GM18909 (cell line): ENCODE results near the gene KIAA1671.

Experiments
- ATAC-seq: cut with Tn5 transposase; IDR thresholded peaks from one replicate; pipeline ENCODE4 v1.9.1; 2021; ENCODE audit warnings: mild to moderate bottlenecking; ENCODE audit not compliant: unreplicated experiment, poor library complexity

KIAA1671 gene

GRCh38 chr22:25130462-25130861, 177.9 kb downstream of the KIAA1671 start:
- no peak for ATAC-seq

GRCh38 chr22:25131198-25131887, 178.8 kb downstream of the KIAA1671 start:
- no peak for ATAC-seq

- no peak for ATAC-seq
Measured at GRCh38 chr22:25134028-25134427, 181.5 kb downstream of the KIAA1671 start.

- ATAC-seq: no peak
Measured at GRCh38 chr22:25134451-25134850, 181.9 kb downstream of the KIAA1671 start.

GRCh38 chr22:25136953-25137576, 184.5 kb downstream of the KIAA1671 start:
- ATAC-seq: no peak

GRCh38 chr22:25137577-25138525, 185.3 kb downstream of the KIAA1671 start:
- ATAC-seq: no peak

GRCh38 chr22:25139062-25139461, 186.5 kb downstream of the KIAA1671 start:
- no peak for ATAC-seq

- no peak for ATAC-seq
Measured at GRCh38 chr22:25142102-25142501, 189.6 kb downstream of the KIAA1671 start.

- ATAC-seq: no peak
Measured at GRCh38 chr22:25143156-25144076, 190.9 kb downstream of the KIAA1671 start.

GRCh38 chr22:25144522-25144921, 192.0 kb downstream of the KIAA1671 start:
- no peak for ATAC-seq

GRCh38 chr22:25146307-25146706, 193.8 kb downstream of the KIAA1671 start:
- ATAC-seq: no peak

- ATAC-seq: no peak
Measured at GRCh38 chr22:25146906-25147641, 194.6 kb downstream of the KIAA1671 start.

- ATAC-seq: no peak
Measured at GRCh38 chr22:25147642-25147928, 195.1 kb downstream of the KIAA1671 start.

GRCh38 chr22:25148149-25148691, 195.7 kb downstream of the KIAA1671 start:
- ATAC-seq: no peak

GRCh38 chr22:25149014-25149413, 196.5 kb downstream of the KIAA1671 start:
- no peak for ATAC-seq

- no peak for ATAC-seq
Measured at GRCh38 chr22:25153961-25154666, 201.6 kb downstream of the KIAA1671 start.

GRCh38 chr22:25154667-25154999, 202.1 kb downstream of the KIAA1671 start:
- no peak for ATAC-seq

- ATAC-seq: no peak
Measured at GRCh38 chr22:25156736-25157135, 204.2 kb downstream of the KIAA1671 start.

GRCh38 chr22:25159028-25159427, 206.5 kb downstream of the KIAA1671 start:
- no peak for ATAC-seq
